Keratinocyte (primary cell): ENCODE measurements around the gene SKAP1. TPM values are rescaled to one million over a fixed set of nuclear protein-coding genes. Genes with fewer than 3 reads are reported as not detected.

ENCODE experiments used
- DNase-seq: peaks from one replicate; pipeline ENCODE4 v3.0.0-alpha.2; 2011; ENCODE audit warnings: low read depth, missing footprints, low spot score
- FAIRE-seq: peaks from 2 replicates; lab custom pipeline; 2011; peaks lifted over from hg19 to GRCh38; lab: Jason Lieb, UNC
- H2AFZ ChIP-seq: 2 replicates; pipeline ENCODE4 v1.6.0; 2012; ENCODE audit warnings: low read length, control low read depth, inconsistent platforms; ENCODE audit not compliant: control insufficient read depth
- H3K27ac ChIP-seq: 2 replicates; pipeline ENCODE4 v1.5.1; 2011; ENCODE audit warnings: low read length; ENCODE audit not compliant: control insufficient read depth, insufficient read depth
- H3K27me3 ChIP-seq: 3 replicates; pipeline ENCODE4 v1.6.0; 2011; ENCODE audit warnings: low read length; ENCODE audit not compliant: control insufficient read depth, insufficient read depth; ENCODE audit errors: extremely low read depth
- H3K36me3 ChIP-seq, 2 experiments: 2 replicates in 1 of 2; 3 replicates in 1 of 2; pipeline ENCODE4 v1.5.1; 2011; ENCODE audit warnings: low read length in 2 of 2, mild to moderate bottlenecking in 1 of 2; ENCODE audit not compliant: control insufficient read depth in 2 of 2, insufficient read depth in 2 of 2; ENCODE audit errors: extremely low read depth in 1 of 2
- H3K4me1 ChIP-seq: 3 replicates; pipeline ENCODE4 v1.5.1; 2011; ENCODE audit warnings: low read length; ENCODE audit not compliant: control insufficient read depth, insufficient read depth; ENCODE audit errors: extremely low read depth
- H3K4me2 ChIP-seq: 3 replicates; pipeline ENCODE4 v1.6.0; 2011; ENCODE audit warnings: low read depth, low read length; ENCODE audit not compliant: control insufficient read depth, insufficient read depth; ENCODE audit errors: extremely low read depth
- H3K4me3 ChIP-seq, 3 experiments: fragments of 200-600 bp in 1 of 3; sonication (generic) in 1 of 3; 2 replicates in 2 of 3; 3 replicates in 1 of 3; pipeline ENCODE4 v1.5.1; 2011 to 2016; ENCODE audit warnings: low read length in 3 of 3, mild to moderate bottlenecking in 3 of 3, control low read depth in 2 of 3, inconsistent platforms in 1 of 3, low read depth in 1 of 3, mixed read lengths in 1 of 3, mixed run types in 1 of 3, moderate library complexity in 1 of 3; ENCODE audit not compliant: control insufficient read depth in 2 of 3, insufficient read depth in 2 of 3; ENCODE audit errors: extremely low read depth in 1 of 3
- H3K79me2 ChIP-seq: 2 replicates; pipeline ENCODE4 v1.6.0; 2012; ENCODE audit warnings: low read length; ENCODE audit not compliant: control insufficient read depth, insufficient read depth
- H3K9ac ChIP-seq: 3 replicates; pipeline ENCODE4 v1.6.0; 2011; ENCODE audit warnings: low read length; ENCODE audit not compliant: control insufficient read depth, insufficient read depth; ENCODE audit errors: extremely low read depth
- H3K9me1 ChIP-seq: 3 replicates; pipeline ENCODE4 v1.6.0; 2011; ENCODE audit warnings: low read length; ENCODE audit not compliant: control insufficient read depth, insufficient read depth; ENCODE audit errors: extremely low read depth
- H3K9me3 ChIP-seq: 2 replicates; pipeline ENCODE4 v1.5.1; 2012; ENCODE audit warnings: low read depth, low read length; ENCODE audit not compliant: control insufficient read depth
- H4K20me1 ChIP-seq: 3 replicates; pipeline ENCODE4 v1.6.0; 2011; ENCODE audit warnings: low read length; ENCODE audit not compliant: control insufficient read depth, insufficient read depth; ENCODE audit errors: extremely low read depth
- CTCF ChIP-seq, 3 experiments: IDR thresholded peaks in 1 of 3; conservative IDR thresholded peaks in 1 of 3; optimal IDR thresholded peaks in 1 of 3; 2 replicates in 2 of 3; 3 replicates in 1 of 3; pipeline versions ENCODE3 to v1.5.1; 2011; ENCODE audit warnings: low read length in 3 of 3, mild to moderate bottlenecking in 3 of 3, moderate library complexity in 2 of 3, control low read depth in 1 of 3, inconsistent platforms in 1 of 3; ENCODE audit not compliant: insufficient read depth in 2 of 3; ENCODE audit errors: extremely low read depth in 1 of 3
- EZH2 ChIP-seq: IDR thresholded peaks from one replicate; pipeline ENCODE4 v1.6.1; 2012; ENCODE audit warnings: inconsistent platforms, mild to moderate bottlenecking, low read length, moderate library complexity
- dilution Hi-C: fragments of 300-500 bp; cut with MboI; formaldehyde crosslinking; loops from one replicate; pipeline ENCODE4 v1.7.0; 2020; ENCODE audit warnings: low sequenced_read_pairs; ENCODE audit not compliant: extremely low pct_ligation_motif_present
- polyA plus RNA-seq, 5 experiments: library from polyadenylated mRNA; depleted of rRNA in 3 of 5; stranded (reverse) in 3 of 5; stranded (forward) in 1 of 5; unstranded in 1 of 5; fragments of >200 nt; gene quantifications; 1 replicate in 1 of 5; 2 replicates in 3 of 5; 3 replicates in 1 of 5; pipeline versions ENCODE4 v1.2.1 to v1.2.3, GENCODE V29; 2011 to 2012; ENCODE audit warnings: missing spikeins in 2 of 5, low read depth in 1 of 5, low replicate concordance in 1 of 5

SKAP1 gene
- polyA plus RNA-seq, 1 donor (not counting 4 experiments of a cell fraction or from before 2014, with no cell fraction given) = not detected

- no peaks in the 10 kb centered on the region for H3K79me2 ChIP-seq
- peak; percentile 68 for FAIRE-seq
- H3K9ac ChIP-seq = no peak overlapping the region
- H4K20me1 ChIP-seq = no peaks in the 10 kb centered on the region
- no peak overlapping the region for H3K4me3 ChIP-seq
- H3K4me2 ChIP-seq = no peak overlapping the region
- DNase-seq = no peak
- H3K36me3 ChIP-seq = no peaks in the 10 kb centered on the region
- no peak overlapping the region for H3K27ac ChIP-seq
- H3K9me3 ChIP-seq = no peaks in the 10 kb centered on the region
- TF ChIP-seq CTCF (optimal IDR thresholded peaks at IDR 0.05 in 1 of 3, IDR thresholded peaks at IDR 0.05 in 1 of 3, conservative IDR thresholded peaks at IDR 0.05 in 1 of 3; ENCODE audit: extremely low read depth in 1 of 3, insufficient read depth in 2 of 3, low read length in 3 of 3) = peak in 2 of 3 experiments; percentile 34 to 55
- TF ChIP-seq EZH2 = no peak
- no peak overlapping the region for H2AFZ ChIP-seq
- peaks cover 38% of the 10 kb centered on the region for H3K27me3 ChIP-seq
- dilution Hi-C loops = no loop called here
- no peaks in the 10 kb centered on the region for H3K9me1 ChIP-seq
- no peaks in the 10 kb centered on the region for H3K4me1 ChIP-seq
These were observed 94.0 kb downstream of the SKAP1 start for GRCh38 chr17:48335858-48336500.

GRCh38 chr17:48335146-48335784 is 94.7 kb downstream of the SKAP1 start:
- TF ChIP-seq EZH2 = no peak
- TF ChIP-seq CTCF (optimal IDR thresholded peaks at IDR 0.05 in 1 of 3, IDR thresholded peaks at IDR 0.05 in 1 of 3, conservative IDR thresholded peaks at IDR 0.05 in 1 of 3; ENCODE audit: extremely low read depth in 1 of 3, insufficient read depth in 2 of 3, low read length in 3 of 3) = no peak
- Histone ChIP-seq H2AFZ (no peak overlapping the region), H3K9me3 (no peaks in the 10 kb centered on the region), H3K9ac (no peak overlapping the region), H3K4me1 (no peaks in the 10 kb centered on the region), H3K27me3 (peaks cover 42% of the 10 kb centered on the region), H3K4me3 (no peak overlapping the region), H4K20me1 (no peaks in the 10 kb centered on the region), H3K27ac (no peak overlapping the region), H3K4me2 (no peak overlapping the region), H3K79me2 (no peaks in the 10 kb centered on the region), H3K9me1 (no peaks in the 10 kb centered on the region), H3K36me3 (no peaks in the 10 kb centered on the region)
- DNase-seq (no peak), FAIRE-seq (no peak)
- dilution Hi-C loops = no loop called here
